HepG2 (cell line): ENCODE results near the gene LTA. TPM values are rescaled to one million over a fixed set of nuclear protein-coding genes. Genes with fewer than 3 reads are reported as not detected.
A peak's percentile ranks its signal among the peaks of the same experiment; 100 is the strongest.

ENCODE experiments used
- ATF1 ChIP-seq: IDR thresholded peaks from 2 replicates; pipeline ENCODE4 v1.6.1; 2016; ENCODE audit warnings: mild to moderate bottlenecking, control low read depth
- DPF2 ChIP-seq: sonication (generic); formaldehyde crosslinking; IDR thresholded peaks from 2 replicates; pipeline ENCODE4 v1.4.0; 2020; ENCODE audit warnings: mild to moderate bottlenecking, low read depth, missing genetic modification reagents, borderline replicate concordance
- ETV6 ChIP-seq: sonication (generic); formaldehyde crosslinking; conservative IDR thresholded peaks from 2 replicates; pipeline ENCODE4 v1.4.0; 2020; ENCODE audit warnings: missing genetic modification reagents
- HNRNPK ChIP-seq: fragments of 200-400 bp; formaldehyde crosslinking; IDR thresholded peaks from 2 replicates; pipeline ENCODE4 v1.6.1; 2018; ENCODE audit warnings: low read length, low read depth, moderate library complexity, mild to moderate bottlenecking; ENCODE audit not compliant: poor library complexity, severe bottlenecking
- HOXD1 ChIP-seq: sonication (generic); formaldehyde crosslinking; IDR thresholded peaks from 2 replicates; pipeline ENCODE4 v1.5.0; 2020; ENCODE audit warnings: missing genetic modification reagents
- NRL ChIP-seq: sonication (generic); formaldehyde crosslinking; IDR thresholded peaks from 2 replicates; pipeline ENCODE4 v1.5.0; 2020; ENCODE audit warnings: missing genetic modification reagents, mild to moderate bottlenecking, moderate library complexity, borderline replicate concordance
- RORA ChIP-seq: sonication (generic); formaldehyde crosslinking; IDR thresholded peaks from 2 replicates; pipeline ENCODE4 v1.5.0; 2020; ENCODE audit warnings: mild to moderate bottlenecking, missing genetic modification reagents, moderate library complexity
- SAFB2 ChIP-seq: sonication (generic); formaldehyde crosslinking; IDR thresholded peaks from 2 replicates; pipeline ENCODE4 v1.5.1; 2020; ENCODE audit warnings: missing genetic modification reagents, low read depth, mild to moderate bottlenecking, borderline replicate concordance
- SIX4 ChIP-seq: sonication (generic); formaldehyde crosslinking; IDR thresholded peaks from 2 replicates; pipeline ENCODE4 v1.4.0; 2020; ENCODE audit warnings: missing genetic modification reagents
- SKI ChIP-seq: fragments of 450-650 bp; IDR thresholded peaks from one replicate; pipeline ENCODE4 v1.6.1; 2018; ENCODE audit warnings: mild to moderate bottlenecking; ENCODE audit not compliant: partially characterized antibody
- SP1 ChIP-seq, 2 experiments: fragments of 450-650 bp in 1 of 2; sonication (generic) in 1 of 2; formaldehyde crosslinking in 1 of 2; IDR thresholded peaks; 2 replicates each; pipeline versions ENCODE4 v1.4.0 to v1.6.1; 2016 to 2020; ENCODE audit warnings: missing genetic modification reagents in 1 of 2
- TGIF2 ChIP-seq: IDR thresholded peaks from 2 replicates; pipeline ENCODE4 v1.6.1; 2016; ENCODE audit warnings: control low read depth, missing compliant biosample characterization
- TOE1 ChIP-seq: sonication (generic); formaldehyde crosslinking; IDR thresholded peaks from 2 replicates; pipeline ENCODE4 v1.4.0; 2020; ENCODE audit warnings: mild to moderate bottlenecking, missing genetic modification reagents
- ZNF10 ChIP-seq: sonication (generic); formaldehyde crosslinking; IDR thresholded peaks from 2 replicates; pipeline ENCODE4 v1.4.0; 2020; ENCODE audit warnings: mild to moderate bottlenecking, low read depth, missing genetic modification reagents, borderline replicate concordance
- polyA plus RNA-seq, 8 experiments: library from polyadenylated mRNA; depleted of rRNA in 3 of 8; stranded (reverse) in 7 of 8; unstranded in 1 of 8; fragments of >200 nt; fragmentation: Illumina TruSeq in 4 of 8; extraction: Trizol in 4 of 8; gene quantifications; 2 replicates each; pipeline versions ENCODE4 v1.2.1 to v1.2.3, GENCODE V29; 2011 to 2016; ENCODE audit warnings: low read depth in 4 of 8, missing spikeins in 1 of 8, mixed read lengths in 1 of 8; ENCODE audit not compliant: insufficient read depth in 1 of 8
- total RNA-seq, 5 experiments: library from RNA; depleted of rRNA; stranded (reverse); fragments of >200 nt; fragmentation: Illumina TruSeq; extraction: Trizol; gene quantifications; 2 replicates each; pipeline ENCODE4 v1.2.3, GENCODE V29; 2016; ENCODE audit warnings: low read depth in 1 of 5
- TF ChIP-seq, protein P1 (sequence below): IDR thresholded peaks from 2 replicates; pipeline ENCODE4 v1.6.1; 2012; ENCODE audit warnings: low read length, improper control_type of control experiment
- TF ChIP-seq, protein P2 (sequence below): sonication (generic); formaldehyde crosslinking; IDR thresholded peaks from 2 replicates; pipeline ENCODE4 v1.4.0; 2020; ENCODE audit warnings: missing genetic modification reagents
- TF ChIP-seq, protein P3 (sequence below), 2 experiments: fragments of 450-650 bp in 1 of 2; sonication (generic) in 1 of 2; formaldehyde crosslinking; IDR thresholded peaks; 2 replicates each; pipeline versions ENCODE4 v1.5.0 to v1.8.0; 2020 to 2022; ENCODE audit warnings: mild to moderate bottlenecking in 1 of 2, missing genetic modification reagents in 1 of 2
- TF ChIP-seq, protein P4 (sequence below): sonication (generic); formaldehyde crosslinking; IDR thresholded peaks from 2 replicates; pipeline ENCODE4 v1.4.0; 2020; ENCODE audit warnings: missing genetic modification reagents, low read depth, mild to moderate bottlenecking, borderline replicate concordance
- TF ChIP-seq, protein P5 (sequence below): IDR thresholded peaks from 2 replicates; pipeline ENCODE4 v1.6.1; 2012; ENCODE audit warnings: low read depth, low read length, improper control_type of control experiment
- TF ChIP-seq, protein P6 (sequence below): IDR thresholded peaks from 2 replicates; pipeline ENCODE4 v1.6.1; 2016; ENCODE audit warnings: missing compliant biosample characterization, missing genetic modification reagents, borderline replicate concordance

The LTA gene
- total and polyA plus RNA-seq, 2 of the 13 experiments (the other 11 are each of a cell fraction or from before 2014, with no cell fraction given) = 0.09 TPM; not detected in 1

DNA sequence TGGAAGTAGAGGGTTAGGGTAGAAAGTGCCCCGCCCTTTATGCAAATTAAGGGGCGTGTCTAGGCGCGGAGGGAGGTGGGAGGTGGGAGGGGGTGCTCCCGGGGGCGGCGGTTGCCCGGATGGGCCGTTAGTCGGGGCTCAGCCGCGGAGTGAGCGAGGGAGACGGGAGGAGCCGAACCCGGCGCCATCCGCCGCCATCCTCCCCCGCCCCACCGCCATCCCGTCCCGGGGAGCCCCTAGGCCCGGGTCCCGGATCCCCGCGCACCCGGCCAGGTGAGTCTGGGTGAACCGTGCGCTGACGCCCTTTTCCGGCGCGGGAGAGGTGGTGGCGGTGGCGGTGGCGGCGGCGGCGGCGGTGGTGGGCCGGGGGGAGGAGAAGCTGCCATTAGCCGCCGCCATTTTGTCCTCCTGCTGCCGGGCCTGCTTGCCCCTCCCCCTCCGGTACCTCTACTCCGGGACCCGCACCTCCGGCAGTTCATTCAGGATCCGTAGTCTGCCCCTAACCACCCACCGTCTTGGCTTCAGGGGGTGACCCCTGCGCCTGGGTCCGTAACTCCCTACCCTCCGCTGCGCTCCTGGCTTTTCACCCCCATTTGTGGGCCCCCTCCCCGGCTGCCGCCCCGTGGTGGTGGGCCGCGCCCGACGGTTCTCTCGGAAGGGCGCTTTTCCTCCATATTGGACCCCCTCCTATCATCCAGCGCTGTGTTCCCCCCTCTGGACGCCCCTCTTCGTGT is 48.7 kb downstream of the LTA start, which contains the start of gene PRRC2A (continued):
- TF ChIP-seq SP1 (IDR thresholded peaks at IDR 0.05) (no peak), SP1 (CRISPR knock-in tag; IDR thresholded peaks at IDR 0.05) (peak; percentile 31), ATF1 (CRISPR knock-in tag) (no peak), ETV6 (CRISPR knock-in tag) (peak; percentile 45; the same call in 1 of the 2 replicates), SKI (peak; percentile 45), TGIF2 (CRISPR knock-in tag) (peak; percentile 81), SAFB2 (CRISPR knock-in tag) (peak; percentile 54; the same call in 1 of the 2 replicates), HOXD1 (CRISPR knock-in tag) (peak; percentile 29; the same call in 1 of the 2 replicates), HNRNPK (peak; percentile 85), SIX4 (CRISPR knock-in tag) (no peak), ZNF10 (CRISPR knock-in tag) (no peak), DPF2 (CRISPR knock-in tag) (no peak), NRL (CRISPR knock-in tag) (peak; percentile 71; the same call in 1 of the 2 replicates), TOE1 (CRISPR knock-in tag) (no peak), RORA (CRISPR knock-in tag) (no peak)
- TF ChIP-seq, protein P1, sequence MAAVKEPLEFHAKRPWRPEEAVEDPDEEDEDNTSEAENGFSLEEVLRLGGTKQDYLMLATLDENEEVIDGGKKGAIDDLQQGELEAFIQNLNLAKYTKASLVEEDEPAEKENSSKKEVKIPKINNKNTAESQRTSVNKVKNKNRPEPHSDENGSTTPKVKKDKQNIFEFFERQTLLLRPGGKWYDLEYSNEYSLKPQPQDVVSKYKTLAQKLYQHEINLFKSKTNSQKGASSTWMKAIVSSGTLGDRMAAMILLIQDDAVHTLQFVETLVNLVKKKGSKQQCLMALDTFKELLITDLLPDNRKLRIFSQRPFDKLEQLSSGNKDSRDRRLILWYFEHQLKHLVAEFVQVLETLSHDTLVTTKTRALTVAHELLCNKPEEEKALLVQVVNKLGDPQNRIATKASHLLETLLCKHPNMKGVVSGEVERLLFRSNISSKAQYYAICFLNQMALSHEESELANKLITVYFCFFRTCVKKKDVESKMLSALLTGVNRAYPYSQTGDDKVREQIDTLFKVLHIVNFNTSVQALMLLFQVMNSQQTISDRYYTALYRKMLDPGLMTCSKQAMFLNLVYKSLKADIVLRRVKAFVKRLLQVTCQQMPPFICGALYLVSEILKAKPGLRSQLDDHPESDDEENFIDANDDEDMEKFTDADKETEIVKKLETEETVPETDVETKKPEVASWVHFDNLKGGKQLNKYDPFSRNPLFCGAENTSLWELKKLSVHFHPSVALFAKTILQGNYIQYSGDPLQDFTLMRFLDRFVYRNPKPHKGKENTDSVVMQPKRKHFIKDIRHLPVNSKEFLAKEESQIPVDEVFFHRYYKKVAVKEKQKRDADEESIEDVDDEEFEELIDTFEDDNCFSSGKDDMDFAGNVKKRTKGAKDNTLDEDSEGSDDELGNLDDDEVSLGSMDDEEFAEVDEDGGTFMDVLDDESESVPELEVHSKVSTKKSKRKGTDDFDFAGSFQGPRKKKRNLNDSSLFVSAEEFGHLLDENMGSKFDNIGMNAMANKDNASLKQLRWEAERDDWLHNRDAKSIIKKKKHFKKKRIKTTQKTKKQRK = no peak
- TF ChIP-seq, protein P2, sequence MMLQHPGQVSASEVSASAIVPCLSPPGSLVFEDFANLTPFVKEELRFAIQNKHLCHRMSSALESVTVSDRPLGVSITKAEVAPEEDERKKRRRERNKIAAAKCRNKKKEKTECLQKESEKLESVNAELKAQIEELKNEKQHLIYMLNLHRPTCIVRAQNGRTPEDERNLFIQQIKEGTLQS = 0 out of 2 replicates have a peak, but pooled peaks have one; percentile 44
- TF ChIP-seq, protein P3, sequence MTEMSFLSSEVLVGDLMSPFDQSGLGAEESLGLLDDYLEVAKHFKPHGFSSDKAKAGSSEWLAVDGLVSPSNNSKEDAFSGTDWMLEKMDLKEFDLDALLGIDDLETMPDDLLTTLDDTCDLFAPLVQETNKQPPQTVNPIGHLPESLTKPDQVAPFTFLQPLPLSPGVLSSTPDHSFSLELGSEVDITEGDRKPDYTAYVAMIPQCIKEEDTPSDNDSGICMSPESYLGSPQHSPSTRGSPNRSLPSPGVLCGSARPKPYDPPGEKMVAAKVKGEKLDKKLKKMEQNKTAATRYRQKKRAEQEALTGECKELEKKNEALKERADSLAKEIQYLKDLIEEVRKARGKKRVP (CRISPR knock-in tag; IDR thresholded peaks at IDR 0.05) = no peak; a peak in 1 of 4 replicates
- TF ChIP-seq, protein P4, sequence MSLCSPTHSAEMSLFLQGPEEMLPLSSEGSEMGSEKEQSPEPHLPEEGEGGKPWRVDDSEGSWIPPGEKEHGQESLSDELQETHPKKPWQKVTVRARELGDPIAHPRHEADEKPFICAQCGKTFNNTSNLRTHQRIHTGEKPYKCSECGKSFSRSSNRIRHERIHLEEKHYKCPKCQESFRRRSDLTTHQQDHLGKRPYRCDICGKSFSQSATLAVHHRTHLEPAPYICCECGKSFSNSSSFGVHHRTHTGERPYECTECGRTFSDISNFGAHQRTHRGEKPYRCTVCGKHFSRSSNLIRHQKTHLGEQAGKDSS (CRISPR knock-in tag) = peak; percentile 68; the same call in 1 of the 2 replicates
- TF ChIP-seq, protein P5, sequence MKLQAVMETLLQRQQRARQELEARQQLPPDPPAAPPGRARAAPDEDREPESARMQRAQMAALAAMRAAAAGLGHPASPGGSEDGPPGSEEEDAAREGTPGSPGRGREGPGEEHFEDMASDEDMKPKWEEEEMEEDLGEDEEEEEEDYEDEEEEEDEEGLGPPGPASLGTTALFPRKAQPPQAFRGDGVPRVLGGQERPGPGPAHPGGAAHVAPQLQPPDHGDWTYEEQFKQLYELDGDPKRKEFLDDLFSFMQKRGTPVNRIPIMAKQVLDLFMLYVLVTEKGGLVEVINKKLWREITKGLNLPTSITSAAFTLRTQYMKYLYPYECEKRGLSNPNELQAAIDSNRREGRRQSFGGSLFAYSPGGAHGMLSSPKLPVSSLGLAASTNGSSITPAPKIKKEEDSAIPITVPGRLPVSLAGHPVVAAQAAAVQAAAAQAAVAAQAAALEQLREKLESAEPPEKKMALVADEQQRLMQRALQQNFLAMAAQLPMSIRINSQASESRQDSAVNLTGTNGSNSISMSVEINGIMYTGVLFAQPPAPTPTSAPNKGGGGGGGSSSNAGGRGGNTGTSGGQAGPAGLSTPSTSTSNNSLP = no peak
- TF ChIP-seq, protein P6, sequence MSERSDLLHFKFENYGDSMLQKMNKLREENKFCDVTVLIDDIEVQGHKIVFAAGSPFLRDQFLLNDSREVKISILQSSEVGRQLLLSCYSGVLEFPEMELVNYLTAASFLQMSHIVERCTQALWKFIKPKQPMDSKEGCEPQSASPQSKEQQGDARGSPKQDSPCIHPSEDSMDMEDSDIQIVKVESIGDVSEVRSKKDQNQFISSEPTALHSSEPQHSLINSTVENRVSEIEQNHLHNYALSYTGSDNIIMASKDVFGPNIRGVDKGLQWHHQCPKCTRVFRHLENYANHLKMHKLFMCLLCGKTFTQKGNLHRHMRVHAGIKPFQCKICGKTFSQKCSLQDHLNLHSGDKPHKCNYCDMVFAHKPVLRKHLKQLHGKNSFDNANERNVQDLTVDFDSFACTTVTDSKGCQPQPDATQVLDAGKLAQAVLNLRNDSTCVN (CRISPR knock-in tag) = no peak
